GM12878 (cell line): ENCODE data around the gene FMNL2. TPM values are rescaled to one million over a fixed set of nuclear protein-coding genes. Genes with fewer than 3 reads are reported as not detected.

Experiments
- ATAC-seq: fragments of 200-7000 bp; cut with Tn5 transposase; 3 replicates; pipeline ENCODE4 v1.9.1; 2020; ENCODE audit warnings: mild to moderate bottlenecking, moderate library complexity
- BruUV-seq: library from RNA; stranded (reverse); fragments of 400-500 nt; replicated peaks from 2 replicates; lab custom pipeline; 2021; lab: Mats Ljungman, UMichigan
- CTCF ChIA-PET: fragments of 300-600 bp; sonication (Branson Sonifier 250); formaldehyde crosslinking; extraction: SDS; loops from one replicate; lab custom pipeline; 2021; ENCODE audit warnings: inconsistent platforms; lab: Yijun Ruan, JAX
- POLR2A ChIA-PET: fragments of 350-600 bp; formaldehyde crosslinking; extraction: SDS; loops from one replicate; lab custom pipeline; 2021; ENCODE audit warnings: inconsistent platforms; lab: Charles Lee
- RAD21 ChIA-PET: fragments of 300-600 bp; sonication (Branson Sonifier 250); formaldehyde crosslinking; loops from one replicate; lab custom pipeline; 2023; ENCODE audit warnings: antibody characterized with exemption; ENCODE audit not compliant: unreplicated experiment; lab: Charles Lee
- SMC1A ChIA-PET: fragments of 300-600 bp; sonication (Branson Sonifier 250); formaldehyde crosslinking; loops from one replicate; lab custom pipeline; 2023; ENCODE audit not compliant: unreplicated experiment, uncharacterized antibody; lab: Charles Lee
- DNase-seq: peaks from one replicate; pipeline ENCODE4 v3.0.0-alpha.2; 2011; ENCODE audit warnings: low read depth, low spot score
- FAIRE-seq: peaks from 3 replicates; lab custom pipeline; 2011; peaks lifted over from hg19 to GRCh38; lab: Jason Lieb, UNC
- H2AFZ ChIP-seq: 2 replicates; pipeline ENCODE4 v1.6.0; 2011; ENCODE audit warnings: low read depth, low read length, control low read depth; ENCODE audit not compliant: control insufficient read depth
- H3K27ac ChIP-seq: 2 replicates; pipeline ENCODE4 v1.5.1; 2011; ENCODE audit warnings: control low read depth; ENCODE audit not compliant: control insufficient read depth, insufficient read depth
- H3K27me3 ChIP-seq, 2 experiments: replicated peaks in 1 of 2; 2 replicates each; pipeline versions ENCODE4 v1.6.0 to v1.6.1; 2011; ENCODE audit warnings: low read length in 1 of 2; ENCODE audit not compliant: control insufficient read depth in 2 of 2, insufficient read depth in 2 of 2
- H3K36me3 ChIP-seq, 2 experiments: 2 replicates each; pipeline ENCODE4 v1.5.1; 2011; ENCODE audit warnings: low read length in 1 of 2; ENCODE audit not compliant: control insufficient read depth in 2 of 2, insufficient read depth in 2 of 2
- H3K4me1 ChIP-seq: 2 replicates; pipeline ENCODE4 v1.6.1; 2011; ENCODE audit warnings: mild to moderate bottlenecking, low read length, moderate library complexity, mixed read lengths; ENCODE audit not compliant: control insufficient read depth, insufficient read depth
- H3K4me2 ChIP-seq: 2 replicates; pipeline ENCODE4 v1.6.0; 2011; ENCODE audit warnings: control low read depth; ENCODE audit not compliant: control insufficient read depth, insufficient read depth
- H3K4me3 ChIP-seq: fragments of 200-600 bp; sonication (generic); 2 replicates; pipeline ENCODE4 v1.5.1; 2016
- H3K79me2 ChIP-seq: 2 replicates; pipeline ENCODE4 v1.6.0; 2011; ENCODE audit warnings: low read length; ENCODE audit not compliant: control insufficient read depth, insufficient read depth
- H3K9ac ChIP-seq: 2 replicates; pipeline ENCODE4 v1.8.0; 2011; ENCODE audit warnings: low read length, control low read depth, mixed read lengths; ENCODE audit not compliant: control insufficient read depth, insufficient read depth
- H3K9me3 ChIP-seq: replicated peaks from 3 replicates; pipeline ENCODE4 v1.5.1; 2011; ENCODE audit warnings: mild to moderate bottlenecking, low read length; ENCODE audit not compliant: control insufficient read depth, insufficient read depth
- H4K20me1 ChIP-seq: 2 replicates; pipeline ENCODE4 v1.6.0; 2011; ENCODE audit not compliant: control insufficient read depth, insufficient read depth
- BACH1 ChIP-seq: fragments of 450-650 bp; IDR thresholded peaks from 2 replicates; pipeline ENCODE4 v1.6.1; 2017; ENCODE audit warnings: mild to moderate bottlenecking, borderline replicate concordance
- CBFB ChIP-seq: IDR thresholded peaks from 2 replicates; pipeline ENCODE4 v1.6.1; 2016; ENCODE audit warnings: antibody characterized with exemption, low read depth
- CBX5 ChIP-seq: sonication (generic); IDR thresholded peaks from 2 replicates; pipeline ENCODE4 v1.6.1; 2016; ENCODE audit warnings: low read depth, moderate library complexity, mild to moderate bottlenecking, inconsistent platforms
- CHD4 ChIP-seq: fragments of 200-600 bp; sonication (generic); IDR thresholded peaks from 2 replicates; pipeline ENCODE4 v1.6.1; 2016; ENCODE audit warnings: mild to moderate bottlenecking
- CREM ChIP-seq: IDR thresholded peaks from 2 replicates; pipeline ENCODE4 v1.6.1; 2014; ENCODE audit warnings: antibody characterized with exemption, low read depth
- CUX1 ChIP-seq: IDR thresholded peaks from 2 replicates; pipeline ENCODE4 v1.6.1; 2012; ENCODE audit warnings: improper control_type of control experiment, low read depth, low read length; ENCODE audit not compliant: insufficient replicate concordance
- DPF2 ChIP-seq: fragments of 450-650 bp; IDR thresholded peaks from 2 replicates; pipeline ENCODE4 v1.6.1; 2017; ENCODE audit warnings: mild to moderate bottlenecking
- MAX ChIP-seq: IDR thresholded peaks from 2 replicates; pipeline ENCODE4 v1.6.1; 2012; ENCODE audit warnings: low read depth, low read length, improper control_type of control experiment
- MXI1 ChIP-seq: fragments of 150-350 bp; IDR thresholded peaks from 2 replicates; pipeline ENCODE4 v1.6.1; 2011; ENCODE audit warnings: low read depth, mild to moderate bottlenecking, inconsistent platforms, low read length, improper control_type of control experiment
- MYB ChIP-seq: fragments of 150-350 bp; IDR thresholded peaks from 2 replicates; pipeline ENCODE4 v1.6.1; 2014; ENCODE audit warnings: mild to moderate bottlenecking, low read depth, low read length, borderline replicate concordance
- NFXL1 ChIP-seq: fragments of 450-650 bp; IDR thresholded peaks from 2 replicates; pipeline ENCODE4 v1.6.1; 2017; ENCODE audit warnings: antibody characterized with exemption, mild to moderate bottlenecking, borderline replicate concordance
- NR2C2 ChIP-seq: IDR thresholded peaks from 2 replicates; pipeline ENCODE4 v1.6.1; 2011; ENCODE audit warnings: borderline replicate concordance, low read depth; ENCODE audit not compliant: control insufficient read depth, insufficient read length
- PML ChIP-seq: IDR thresholded peaks from 2 replicates; pipeline ENCODE4 v1.6.1; 2012; ENCODE audit warnings: low read length, inconsistent platforms
- RAD21 ChIP-seq: IDR thresholded peaks from 2 replicates; pipeline ENCODE4 v1.6.1; 2011; ENCODE audit warnings: mild to moderate bottlenecking, low read depth, low read length, moderate library complexity; ENCODE audit not compliant: insufficient read depth
- SIN3A ChIP-seq: IDR thresholded peaks from 2 replicates; pipeline ENCODE4 v1.6.1; 2012; ENCODE audit warnings: low read depth, low read length, improper control_type of control experiment
- SMARCA5 ChIP-seq: fragments of 450-650 bp; IDR thresholded peaks from 2 replicates; pipeline ENCODE4 v1.6.1; 2017; ENCODE audit warnings: mild to moderate bottlenecking
- SPI1 ChIP-seq: IDR thresholded peaks from 2 replicates; pipeline ENCODE4 v1.6.1; 2011; ENCODE audit warnings: low read depth, mild to moderate bottlenecking, low read length, moderate library complexity, borderline replicate concordance; ENCODE audit not compliant: insufficient read depth
- STAT1 ChIP-seq: fragments of 450-650 bp; conservative IDR thresholded peaks from 2 replicates; pipeline ENCODE4 v1.6.1; 2014; ENCODE audit warnings: antibody characterized with exemption, mild to moderate bottlenecking
- SUZ12 ChIP-seq: fragments of 200-600 bp; sonication (generic); IDR thresholded peaks from one replicate; pipeline ENCODE4 v1.6.1; 2018; ENCODE audit warnings: antibody characterized with exemption, mild to moderate bottlenecking; ENCODE audit not compliant: unreplicated experiment
- TARDBP ChIP-seq: IDR thresholded peaks from 2 replicates; pipeline ENCODE4 v1.6.1; 2016; ENCODE audit warnings: borderline replicate concordance
- WRNIP1 ChIP-seq: IDR thresholded peaks from 2 replicates; pipeline ENCODE4 v1.6.1; 2011; ENCODE audit warnings: low read depth, low read length, improper control_type of control experiment, borderline replicate concordance
- ZSCAN29 ChIP-seq: fragments of 450-650 bp; IDR thresholded peaks from 2 replicates; pipeline ENCODE4 v1.6.1; 2017; ENCODE audit warnings: mild to moderate bottlenecking, moderate library complexity
- WGBS: methylation state at CpG from one replicate; pipeline ENCODE4 v1.1.6; 2016; ENCODE audit warnings: low lambda C conversion rate; ENCODE audit not compliant: insufficient replicate concordance, insufficient coverage; ENCODE audit errors: missing lambda C conversion rate; 5-methylcytosine and 5-hydroxymethylcytosine counted together
- in situ Hi-C: fragments of 300-500 bp; cut with MboI; formaldehyde crosslinking; loops from 9 replicates; pipeline ENCODE4 v1.14.3; 2018; ENCODE audit warnings: mixed read lengths
- intact Hi-C: fragments of 100-400 bp; cut with micrococcal nuclease; formaldehyde crosslinking; loops from one replicate; pipeline ENCODE4 v1.14.2; 2022; ENCODE audit not compliant: unreplicated experiment
- polyA plus RNA-seq, 11 experiments: library from polyadenylated mRNA; depleted of rRNA in 4 of 11; unstranded in 6 of 11; stranded (reverse) in 5 of 11; fragments of >200 nt; fragmentation: Nextera tagmentation in 4 of 11; fragmentation: Illumina TruSeq in 1 of 11; extraction: Ambion mirVana in 4 of 11; extraction: Trizol in 1 of 11; gene quantifications; 1 replicate in 1 of 11; 2 replicates in 10 of 11; pipeline versions ENCODE4 v1.2.1 to v1.2.3, GENCODE V29; 2011 to 2016; ENCODE audit warnings: inconsistent platforms in 2 of 11, missing spikeins in 2 of 11, low read depth in 1 of 11
- total RNA-seq, 4 experiments: library from RNA; depleted of rRNA in 3 of 4; stranded (reverse); fragments of >200 nt in 3 of 4; fragmentation: Illumina TruSeq in 1 of 4; extraction: Trizol in 1 of 4; gene quantifications; 2 replicates each; pipeline versions ENCODE4 v1.2.1 to v1.2.3, GENCODE V29; 2013 to 2021

FMNL2 gene
- total and polyA plus RNA-seq, 10 of the 15 experiments (the other 5 are each of a cell fraction or from before 2014, with no cell fraction given), result 0.13 to 9.9 (median 0.35) TPM

- TF ChIP-seq STAT1 (no peak), CHD4 (no peak), MYB (no peak), SUZ12 (no peak), CREM (no peak), PML (no peak), MXI1 (no peak)
These were observed 48.7 kb downstream of the FMNL2 start (continued) for GRCh38 chr2:152383702-152384101.

- RAD21 ChIA-PET, result interaction anchor here (1.0 kb wide), 1 partner anchor 23 kb away, joined by 3 read pairs; no protein-coding TSS in a partner anchor
- no peak for TF ChIP-seq DPF2
- TF ChIP-seq SMARCA5, result no peak
- no peak for TF ChIP-seq RAD21
- no peak for TF ChIP-seq CBX5
- TF ChIP-seq MAX, result no peak
- no peak for TF ChIP-seq CUX1
- no peak for TF ChIP-seq NFXL1
- no peak for TF ChIP-seq TARDBP
- TF ChIP-seq NR2C2, result no peak
- TF ChIP-seq BACH1, result no peak
- no peak for TF ChIP-seq SIN3A
- TF ChIP-seq SPI1, result no peak
- no peak for TF ChIP-seq CBFB
- no peak for TF ChIP-seq WRNIP1
- TF ChIP-seq ZSCAN29, result no peak
These were observed 50.0 kb downstream of the FMNL2 start for GRCh38 chr2:152384992-152385391.

More at GRCh38 chr2:152384992-152385391, 50.0 kb downstream of the FMNL2 start:
- Histone ChIP-seq H3K4me2 (no peak overlapping the region), H3K27me3 (no peaks in the 10 kb centered on the region), H3K36me3 (no peaks in the 10 kb centered on the region), H4K20me1 (no peaks in the 10 kb centered on the region), H3K4me3 (no peak overlapping the region), H3K27ac (no peak overlapping the region), H3K9ac (no peak overlapping the region), H3K9me3 (no peaks in the 10 kb centered on the region), H2AFZ (no peak overlapping the region), H3K79me2 (no peaks in the 10 kb centered on the region), H3K4me1 (no peaks in the 10 kb centered on the region)
- ATAC-seq (no peak), DNase-seq (no peak), FAIRE-seq (no peak)
- in situ Hi-C loops (no loop called here), intact Hi-C loops (no loop called here)
- SMC1A ChIA-PET, result interaction anchor here (1.8 to 2.3 kb wide), 3 partner anchors 11 to 22 kb away, joined by 5 to 11 read pairs (median 6); no protein-coding TSS in a partner anchor
- CTCF ChIA-PET, result interaction anchor here (0.9 kb wide), 1 partner anchor 61 kb away, joined by 3 read pairs; no protein-coding TSS in a partner anchor
- POLR2A ChIA-PET, result interaction anchor here (0.5 to 0.7 kb wide), 2 partner anchors 9 to 33 kb away, joined by 3 to 4 read pairs; no protein-coding TSS in a partner anchor
- BruUV-seq, result no TSS peak
- 65% methylated on average over 3 of the region's 3 CpGs for WGBS
